ENCODE measurements around the gene ZFYVE21.

ZFYVE21 gene

DNA sequence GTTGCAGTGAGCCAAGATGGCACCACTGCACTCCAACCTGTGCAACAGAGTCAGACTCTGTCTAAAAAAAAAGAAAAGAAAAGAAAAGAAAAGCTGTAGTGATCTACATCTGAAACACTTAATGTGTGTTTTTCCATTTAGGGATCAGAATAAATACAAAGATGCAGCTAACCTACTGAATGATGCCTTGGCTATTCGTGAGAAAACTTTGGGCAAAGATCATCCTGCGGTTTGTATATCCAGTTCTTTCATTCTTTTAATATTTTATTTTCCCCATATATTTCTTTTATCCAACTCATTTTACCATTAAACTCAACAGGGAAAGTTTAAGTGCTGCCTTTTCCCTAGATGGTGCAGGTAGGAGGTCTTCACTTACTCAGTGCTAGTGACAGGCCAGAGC, 46.2 kb upstream of the ZFYVE21 start:
- 0 out of 2 replicates have a peak, but pooled peaks cover 3% of the 10 kb centered on the region for H3K79me2 ChIP-seq (ENCODE audit: control insufficient read depth, low read length)
- H3F3A ChIP-seq (ENCODE audit: control insufficient read depth, insufficient read depth): no peaks in the 10 kb centered on the region; the same call in 1 of the 2 replicates
- H3K27ac ChIP-seq (ENCODE audit: low read depth, low read length): no peak overlapping the region
- no peaks in the 10 kb centered on the region for H3K27me3 ChIP-seq (ENCODE audit: control insufficient read depth, low read length)
- no peaks in the 10 kb centered on the region for H3K9me2 ChIP-seq (replicated peaks; ENCODE audit: control insufficient read depth, low read length)
- H3K36me3 ChIP-seq (ENCODE audit: control insufficient read depth, low read length): peaks cover 68% of the 10 kb centered on the region
- no peaks in the 10 kb centered on the region for H4K20me1 ChIP-seq (ENCODE audit: control insufficient read depth, insufficient read depth, low read depth, low read length)
- TF ChIP-seq, protein P1, sequence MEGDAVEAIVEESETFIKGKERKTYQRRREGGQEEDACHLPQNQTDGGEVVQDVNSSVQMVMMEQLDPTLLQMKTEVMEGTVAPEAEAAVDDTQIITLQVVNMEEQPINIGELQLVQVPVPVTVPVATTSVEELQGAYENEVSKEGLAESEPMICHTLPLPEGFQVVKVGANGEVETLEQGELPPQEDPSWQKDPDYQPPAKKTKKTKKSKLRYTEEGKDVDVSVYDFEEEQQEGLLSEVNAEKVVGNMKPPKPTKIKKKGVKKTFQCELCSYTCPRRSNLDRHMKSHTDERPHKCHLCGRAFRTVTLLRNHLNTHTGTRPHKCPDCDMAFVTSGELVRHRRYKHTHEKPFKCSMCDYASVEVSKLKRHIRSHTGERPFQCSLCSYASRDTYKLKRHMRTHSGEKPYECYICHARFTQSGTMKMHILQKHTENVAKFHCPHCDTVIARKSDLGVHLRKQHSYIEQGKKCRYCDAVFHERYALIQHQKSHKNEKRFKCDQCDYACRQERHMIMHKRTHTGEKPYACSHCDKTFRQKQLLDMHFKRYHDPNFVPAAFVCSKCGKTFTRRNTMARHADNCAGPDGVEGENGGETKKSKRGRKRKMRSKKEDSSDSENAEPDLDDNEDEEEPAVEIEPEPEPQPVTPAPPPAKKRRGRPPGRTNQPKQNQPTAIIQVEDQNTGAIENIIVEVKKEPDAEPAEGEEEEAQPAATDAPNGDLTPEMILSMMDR (IDR thresholded peaks at IDR 0.05; ENCODE audit: low read depth, low read length, poor library complexity, severe bottlenecking): no peak
- TF ChIP-seq EZH2phosphoT487 (IDR thresholded peaks at IDR 0.05; ENCODE audit: borderline replicate concordance, low read length): no peak
- H3K4me1 ChIP-seq (ENCODE audit: control insufficient read depth, low read length): no peaks in the 10 kb centered on the region
- H3K4me3 ChIP-seq (ENCODE audit: low read length): no peak overlapping the region
- H3K9me3 ChIP-seq (ENCODE audit: control insufficient read depth, insufficient read depth, low read length): no peaks in the 10 kb centered on the region
- H3K4me2 ChIP-seq (ENCODE audit: low read length): no peak overlapping the region

DNA sequence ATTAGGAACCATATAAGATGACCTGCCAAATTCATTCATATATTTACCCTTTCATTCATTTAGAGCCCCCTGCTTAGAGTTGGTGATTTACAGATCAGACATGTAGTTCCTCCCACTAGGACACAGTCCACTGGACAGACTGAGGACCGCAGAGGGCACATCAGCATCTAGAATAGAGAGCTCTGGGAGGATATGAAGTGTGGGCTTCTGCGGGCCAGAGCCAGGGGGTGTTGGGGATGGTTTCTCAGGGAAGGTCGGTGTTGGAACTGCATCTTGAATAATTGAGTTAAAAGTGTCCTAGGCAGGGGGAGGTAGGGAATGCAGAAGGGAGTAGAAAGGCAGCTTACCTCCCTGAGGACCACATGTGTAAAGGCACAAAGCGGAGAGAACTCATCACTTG, 43.7 kb upstream of the ZFYVE21 start:
- Histone ChIP-seq H3K9me2 (replicated peaks; ENCODE audit: control insufficient read depth, low read length) (no peaks in the 10 kb centered on the region), H3K4me1 (ENCODE audit: control insufficient read depth, low read length) (no peaks in the 10 kb centered on the region), H3K9me3 (ENCODE audit: control insufficient read depth, insufficient read depth, low read length) (no peaks in the 10 kb centered on the region), H3F3A (ENCODE audit: control insufficient read depth, insufficient read depth) (peaks cover 3% of the 10 kb centered on the region; the same call in 1 of the 2 replicates), H3K4me2 (ENCODE audit: low read length) (no peak overlapping the region), H3K4me3 (ENCODE audit: low read length) (no peak overlapping the region), H3K36me3 (ENCODE audit: control insufficient read depth, low read length) (peaks cover 81% of the 10 kb centered on the region), H4K20me1 (ENCODE audit: control insufficient read depth, insufficient read depth, low read depth, low read length) (no peaks in the 10 kb centered on the region), H3K27ac (ENCODE audit: low read depth, low read length) (no peak overlapping the region), H3K27me3 (ENCODE audit: control insufficient read depth, low read length) (no peaks in the 10 kb centered on the region), H3K79me2 (ENCODE audit: control insufficient read depth, low read length) (0 out of 2 replicates have a peak, but pooled peaks cover 3% of the 10 kb centered on the region)
- TF ChIP-seq, protein P1 (IDR thresholded peaks at IDR 0.05; ENCODE audit: low read depth, low read length, poor library complexity, severe bottlenecking): no peak
- no peak for TF ChIP-seq EZH2phosphoT487 (IDR thresholded peaks at IDR 0.05; ENCODE audit: borderline replicate concordance, low read length)

DNA sequence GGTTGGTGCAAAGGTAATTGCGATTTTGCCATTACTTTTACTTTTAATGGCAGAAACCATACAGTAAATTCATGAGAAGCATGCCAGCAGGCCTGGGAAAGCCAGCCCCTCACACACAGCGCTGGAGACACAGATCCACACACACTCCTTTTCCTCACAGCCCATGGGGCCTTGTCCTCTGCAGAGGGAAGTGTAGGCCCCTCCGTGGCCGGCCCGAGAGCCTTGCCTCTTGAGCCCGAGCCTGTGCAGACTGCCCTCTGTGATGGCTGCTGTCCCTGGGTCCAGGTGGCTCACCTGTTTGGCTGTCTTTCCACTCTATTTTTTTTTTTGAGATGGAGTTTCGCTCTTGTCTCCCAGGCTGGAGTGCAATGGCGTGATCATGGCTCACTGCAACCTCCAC, 39.7 kb upstream of the ZFYVE21 start:
- Histone ChIP-seq H3K27ac (ENCODE audit: low read depth, low read length) (no peak overlapping the region), H3K4me1 (ENCODE audit: control insufficient read depth, low read length) (peaks cover 18% of the 10 kb centered on the region), H3K9me2 (replicated peaks; ENCODE audit: control insufficient read depth, low read length) (no peaks in the 10 kb centered on the region), H3K27me3 (ENCODE audit: control insufficient read depth, low read length) (no peaks in the 10 kb centered on the region), H3K4me3 (ENCODE audit: low read length) (no peak overlapping the region), H3K4me2 (ENCODE audit: low read length) (no peak overlapping the region), H3K79me2 (ENCODE audit: control insufficient read depth, low read length) (peaks cover 10% of the 10 kb centered on the region), H3F3A (ENCODE audit: control insufficient read depth, insufficient read depth) (peaks cover 12% of the 10 kb centered on the region), H4K20me1 (ENCODE audit: control insufficient read depth, insufficient read depth, low read depth, low read length) (no peaks in the 10 kb centered on the region), H3K9me3 (ENCODE audit: control insufficient read depth, insufficient read depth, low read length) (no peaks in the 10 kb centered on the region), H3K36me3 (ENCODE audit: control insufficient read depth, low read length) (peaks cover 88% of the 10 kb centered on the region)
- TF ChIP-seq, protein P1 (IDR thresholded peaks at IDR 0.05; ENCODE audit: low read depth, low read length, poor library complexity, severe bottlenecking): no peak
- no peak for TF ChIP-seq EZH2phosphoT487 (IDR thresholded peaks at IDR 0.05; ENCODE audit: borderline replicate concordance, low read length)

All from DOHH2 (cell line).